ENCODE measurements around the gene NDUFA13.

The NDUFA13 gene

GRCh38 chr19:19543101-19543500, 27.1 kb downstream of the NDUFA13 start:
- TF ChIP-seq Cebpa-rat (IDR thresholded peaks at IDR 0.05): no peak
- peaks cover 0 to 3% (median 0%) of the 10 kb centered on the region in 11 experiments; a peak in 3 of 22 replicates for H4K20me1 ChIP-seq
- H3K4me1 ChIP-seq: peaks cover 18 to 37% (median 28%) of the 10 kb centered on the region in 10 experiments; a peak in 19 of 20 replicates
- peak overlapping the region in 9 of 11 experiments; percentile 35 to 76 (median 57); a peak in 15 of 22 replicates for H3K27ac ChIP-seq
- peaks cover 0 to 11% (median 0%) of the 10 kb centered on the region in 11 experiments; a peak in 1 of 22 replicates for H3K36me3 ChIP-seq
- H3K9me3 ChIP-seq (replicated peaks in 1 of 11): peaks cover 0 to 24% (median 0%) of the 10 kb centered on the region in 11 experiments; a peak in 5 of 22 replicates
- peak overlapping the region in 3 of 11 experiments; percentile 23 to 48 (median 42); a peak in 6 of 22 replicates for H3K9ac ChIP-seq
- peak overlapping the region in 9 of 11 experiments; percentile 25 to 80 (median 63); a peak in 15 of 22 replicates for H3K4me2 ChIP-seq
- H3K4me3 ChIP-seq: 0 out of 20 replicates have a peak overlapping the region, but pooled peaks of 1 of the 10 experiments have one; percentile 29
- H3K27me3 ChIP-seq: peaks cover 11 to 22% (median 21%) of the 10 kb centered on the region in 11 experiments

DNA sequence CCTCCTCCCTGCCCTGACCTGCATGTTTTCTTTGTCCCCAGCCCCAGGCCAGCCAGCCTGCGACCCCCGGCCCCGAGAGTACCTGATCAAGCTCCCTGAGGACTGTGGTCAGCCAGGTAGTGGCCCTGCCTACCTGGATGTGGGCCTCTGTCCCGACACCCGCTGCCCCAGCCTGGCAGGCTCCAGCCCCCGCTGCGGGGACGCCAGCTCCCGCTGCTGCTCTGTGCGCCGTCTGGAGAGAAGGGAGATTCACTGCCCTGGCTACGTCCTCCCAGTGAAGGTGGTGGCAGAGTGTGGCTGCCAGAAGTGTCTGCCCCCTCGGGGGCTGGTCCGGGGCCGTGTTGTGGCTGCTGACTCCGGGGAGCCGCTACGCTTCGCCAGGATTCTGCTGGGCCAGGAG, 27.6 kb downstream of the NDUFA13 start:
- H3K4me3 ChIP-seq: no peak overlapping the region
- peaks cover 14 to 32% (median 23%) of the 10 kb centered on the region in 10 experiments; a peak in 19 of 20 replicates for H3K4me1 ChIP-seq
- peaks cover 0 to 24% (median 0%) of the 10 kb centered on the region in 11 experiments; a peak in 5 of 22 replicates for H3K9me3 ChIP-seq (replicated peaks in 1 of 11)
- H3K9ac ChIP-seq: peak overlapping the region in 1 of 11 experiments; percentile 23; a peak in 1 of 22 replicates
- no peak for TF ChIP-seq Cebpa-rat (IDR thresholded peaks at IDR 0.05)
- H3K27me3 ChIP-seq: peaks cover 6 to 17% (median 15%) of the 10 kb centered on the region in 11 experiments
- H3K4me2 ChIP-seq: peak overlapping the region in 4 of 11 experiments; percentile 62 to 80 (median 74); a peak in 4 of 22 replicates
- H4K20me1 ChIP-seq: no peaks in the 10 kb centered on the region
- peaks cover 0 to 11% (median 0%) of the 10 kb centered on the region in 11 experiments; a peak in 1 of 22 replicates for H3K36me3 ChIP-seq
- H3K27ac ChIP-seq: peak overlapping the region in 7 of 11 experiments; percentile 45 to 76 (median 62); a peak in 10 of 22 replicates

DNA sequence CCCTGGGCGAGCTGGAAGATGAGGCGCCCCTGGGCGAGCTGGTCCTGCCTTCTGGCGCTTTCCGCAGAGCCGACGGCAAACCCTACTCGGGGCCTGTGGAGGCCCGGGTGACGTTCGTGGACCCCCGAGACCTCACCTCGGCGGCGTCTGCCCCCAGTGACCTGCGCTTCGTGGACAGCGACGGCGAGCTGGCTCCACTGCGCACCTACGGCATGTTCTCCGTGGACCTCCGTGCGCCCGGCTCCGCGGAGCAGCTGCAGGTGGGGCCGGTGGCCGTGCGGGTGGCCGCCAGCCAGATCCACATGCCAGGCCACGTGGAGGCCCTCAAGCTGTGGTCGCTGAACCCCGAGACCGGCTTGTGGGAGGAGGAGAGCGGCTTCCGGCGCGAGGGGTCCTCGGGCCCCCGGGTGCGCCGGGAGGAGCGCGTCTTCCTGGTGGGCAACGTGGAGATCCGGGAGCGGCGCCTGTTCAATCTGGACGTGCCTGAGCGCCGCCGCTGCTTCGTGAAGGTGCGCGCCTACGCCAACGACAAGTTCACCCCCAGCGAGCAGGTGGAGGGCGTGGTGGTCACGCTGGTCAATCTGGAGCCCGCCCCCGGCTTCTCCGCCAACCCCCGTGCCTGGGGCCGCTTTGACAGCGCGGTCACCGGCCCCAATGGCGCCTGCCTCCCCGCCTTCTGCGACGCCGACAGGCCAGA, 28.4 kb downstream of the NDUFA13 start:
- no peak overlapping the region for H3K4me3 ChIP-seq
- no peak for TF ChIP-seq Cebpa-rat (IDR thresholded peaks at IDR 0.05)
- H3K36me3 ChIP-seq: peaks cover 0 to 11% (median 0%) of the 10 kb centered on the region in 11 experiments; a peak in 1 of 22 replicates
- H3K9me3 ChIP-seq (replicated peaks in 1 of 11): peaks cover 0 to 24% (median 0%) of the 10 kb centered on the region in 11 experiments; a peak in 5 of 22 replicates
- peaks cover 13 to 33% (median 20%) of the 10 kb centered on the region in 10 experiments; a peak in 19 of 20 replicates for H3K4me1 ChIP-seq
- H3K27ac ChIP-seq: peak overlapping the region in 1 of 11 experiments; percentile 76; a peak in 1 of 22 replicates
- peaks cover 0 to 9% (median 8%) of the 10 kb centered on the region in 11 experiments; a peak in 17 of 22 replicates for H3K27me3 ChIP-seq
- no peak overlapping the region for H3K4me2 ChIP-seq
- H4K20me1 ChIP-seq: no peaks in the 10 kb centered on the region
- H3K9ac ChIP-seq: no peak overlapping the region

DNA sequence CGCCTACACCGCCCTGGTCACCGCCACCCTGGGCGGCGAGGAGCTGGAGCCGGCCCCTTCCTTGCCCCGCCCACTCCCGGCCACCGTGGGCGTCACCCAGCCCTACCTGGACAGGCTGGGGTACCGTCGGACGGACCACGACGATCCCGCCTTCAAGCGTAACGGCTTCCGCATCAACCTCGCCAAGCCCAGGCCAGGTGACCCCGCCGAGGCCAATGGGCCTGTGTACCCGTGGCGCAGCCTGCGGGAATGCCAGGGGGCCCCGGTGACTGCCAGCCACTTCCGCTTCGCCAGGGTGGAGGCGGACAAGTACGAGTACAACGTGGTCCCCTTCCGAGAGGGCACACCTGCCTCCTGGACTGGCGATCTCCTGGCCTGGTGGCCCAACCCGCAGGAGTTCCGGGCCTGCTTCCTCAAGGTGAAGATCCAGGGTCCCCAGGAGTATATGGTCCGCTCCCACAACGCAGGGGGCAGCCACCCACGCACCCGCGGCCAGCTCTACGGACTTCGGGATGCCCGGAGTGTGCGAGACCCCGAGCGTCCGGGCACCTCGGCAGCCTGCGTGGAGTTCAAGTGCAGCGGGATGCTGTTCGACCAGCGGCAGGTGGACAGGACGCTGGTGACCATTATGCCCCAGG, 29.0 kb downstream of the NDUFA13 start:
- Histone ChIP-seq H3K4me3 (no peak overlapping the region), H3K4me1 (peaks cover 13 to 33% (median 20%) of the 10 kb centered on the region in 10 experiments; a peak in 19 of 20 replicates), H3K9ac (no peak overlapping the region), H3K4me2 (no peak overlapping the region), H3K36me3 (peaks cover 0 to 11% (median 0%) of the 10 kb centered on the region in 11 experiments; a peak in 1 of 22 replicates), H3K27me3 (peaks cover 0 to 2% (median under 1%) of the 10 kb centered on the region in 11 experiments; a peak in 12 of 22 replicates), H3K27ac (no peak overlapping the region), H4K20me1 (no peaks in the 10 kb centered on the region), H3K9me3 (replicated peaks in 1 of 11) (peaks cover 0 to 21% (median 0%) of the 10 kb centered on the region in 11 experiments; a peak in 5 of 22 replicates)
- TF ChIP-seq Cebpa-rat (IDR thresholded peaks at IDR 0.05): no peak

- peaks cover 0 to 18% (median 0%) of the 10 kb centered on the region in 11 experiments; a peak in 5 of 22 replicates for H3K9me3 ChIP-seq (replicated peaks in 1 of 11)
- no peak for TF ChIP-seq Cebpa-rat (IDR thresholded peaks at IDR 0.05)
- H3K4me2 ChIP-seq: no peak overlapping the region
- peaks cover 13 to 33% (median 20%) of the 10 kb centered on the region in 10 experiments; a peak in 19 of 20 replicates for H3K4me1 ChIP-seq
- H3K9ac ChIP-seq: no peak overlapping the region
- peaks cover 0 to 11% (median 0%) of the 10 kb centered on the region in 11 experiments; a peak in 1 of 22 replicates for H3K36me3 ChIP-seq
- no peak overlapping the region for H3K27ac ChIP-seq
- H4K20me1 ChIP-seq: no peaks in the 10 kb centered on the region
- H3K27me3 ChIP-seq: no peaks in the 10 kb centered on the region; a peak in 1 of 22 replicates
- H3K4me3 ChIP-seq: no peak overlapping the region
Observed at GRCh38 chr19:19545707-19546106, 29.7 kb downstream of the NDUFA13 start.

DNA sequence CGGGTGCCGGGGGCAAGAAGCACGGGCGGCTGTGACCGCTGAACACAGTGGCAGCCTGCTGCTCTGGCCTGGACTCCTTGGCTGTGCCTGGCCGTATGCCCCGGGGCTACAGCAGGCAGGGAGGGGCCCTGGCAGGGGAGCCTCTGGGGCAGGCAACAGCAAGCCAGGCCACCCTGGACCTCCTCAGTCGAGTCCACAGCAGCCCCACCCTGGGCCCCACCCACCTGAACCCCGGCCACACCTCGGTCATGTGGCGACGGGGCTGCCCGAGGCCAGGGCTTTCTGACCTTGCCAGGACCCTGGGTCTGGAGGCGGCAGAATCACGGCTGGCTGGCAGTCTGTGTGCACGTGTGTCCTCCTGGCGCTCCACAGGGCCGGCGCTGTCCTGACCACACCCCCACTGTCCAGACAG, 30.7 kb downstream of the NDUFA13 start:
- Histone ChIP-seq H3K9me3 (replicated peaks in 1 of 11) (peaks cover 0 to 13% (median 0%) of the 10 kb centered on the region in 11 experiments; a peak in 4 of 22 replicates), H4K20me1 (no peaks in the 10 kb centered on the region), H3K27me3 (no peaks in the 10 kb centered on the region), H3K4me1 (peaks cover 15 to 28% (median 20%) of the 10 kb centered on the region in 10 experiments), H3K27ac (no peak overlapping the region), H3K4me2 (no peak overlapping the region), H3K36me3 (peaks cover 0 to 11% (median 0%) of the 10 kb centered on the region in 11 experiments; a peak in 1 of 22 replicates), H3K4me3 (no peak overlapping the region), H3K9ac (no peak overlapping the region)
- TF ChIP-seq Cebpa-rat (IDR thresholded peaks at IDR 0.05): no peak

DNA sequence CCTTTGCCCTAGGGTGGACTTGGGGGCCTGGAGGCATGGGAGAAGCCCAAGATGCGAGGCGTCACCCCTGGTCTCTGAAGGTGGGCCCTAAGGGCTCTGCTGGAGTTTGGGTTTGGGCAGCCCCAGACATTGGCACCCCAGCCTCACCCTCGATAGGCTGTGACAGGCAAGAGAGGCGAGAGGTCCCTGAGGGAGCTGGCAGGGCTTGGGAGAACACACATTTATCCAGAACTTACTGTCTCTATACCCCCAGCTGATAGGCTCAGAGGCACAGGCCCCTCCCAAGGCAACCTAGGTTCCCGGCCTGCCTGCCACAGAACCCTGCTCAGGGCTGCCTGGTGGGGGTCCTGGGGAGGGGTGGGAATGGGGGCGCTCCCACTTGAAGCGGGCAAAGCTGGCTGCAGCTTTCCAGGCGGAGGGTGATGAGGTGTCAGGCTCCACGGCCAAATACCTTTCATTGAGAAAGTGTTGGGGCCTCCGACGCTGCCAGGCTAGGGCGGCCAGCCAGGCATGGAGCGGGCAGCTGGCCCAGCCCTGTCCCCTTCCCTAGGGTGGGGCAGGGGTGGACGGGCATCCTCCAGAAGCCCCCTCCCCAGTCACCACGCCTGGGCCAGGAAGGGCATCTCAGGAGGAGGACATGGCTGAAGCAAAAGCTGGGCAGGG, 31.8 kb downstream of the NDUFA13 start:
- Histone ChIP-seq H3K27me3 (no peaks in the 10 kb centered on the region), H4K20me1 (no peaks in the 10 kb centered on the region), H3K27ac (no peak overlapping the region), H3K4me1 (peaks cover 5 to 22% (median 14%) of the 10 kb centered on the region in 10 experiments), H3K4me2 (no peak overlapping the region), H3K9ac (no peak overlapping the region), H3K36me3 (peaks cover 0 to 11% (median 0%) of the 10 kb centered on the region in 11 experiments; a peak in 1 of 22 replicates), H3K9me3 (replicated peaks in 1 of 11) (peaks cover 0 to 13% (median 0%) of the 10 kb centered on the region in 11 experiments; a peak in 4 of 22 replicates), H3K4me3 (no peak overlapping the region)
- no peak for TF ChIP-seq Cebpa-rat (IDR thresholded peaks at IDR 0.05)

All from BLaER1 treated with 17β-estradiol and CSF1 and Interleukin-3, amounts not matched to agents 10 nM and 100 nM (cell line).